Measurements from ENCODE around the gene ESM1.
"Not testable (repeated sequence)": the region's sequence is repeated elsewhere in the genome, so short reads cannot be mapped to it uniquely, and the experiment has no call there.

Gene ESM1

GRCh38 chr5:54985301-54986268 is at the start of gene ESM1:
ESM1 (minus strand) TSS chr5:54985593; CDS start chr5:54985517, 76 bp downstream.
- H3K27me3 Mint-ChIP-seq: peaks cover 19% of the 10 kb centered on the region
- H3K9me3 Mint-ChIP-seq: no peaks in the 10 kb centered on the region
- peaks cover 27% of the 10 kb centered on the region for H3K4me1 Mint-ChIP-seq
- peak within 1 kb of the TSS in 1 of 2 donors; percentile 20 for H3K4me3 Mint-ChIP-seq
- no peak for DNase-seq
- no peak within 1 kb of the TSS for H3K27ac Mint-ChIP-seq
- ATAC-seq: peak; percentile 52

GRCh38 chr5:55033568-55033967 is 48.2 kb upstream of the ESM1 start:
- Mint-ChIP-seq H3K27ac (no peak overlapping the region), H3K4me3 (no peak overlapping the region), H3K9me3 (no peaks in the 10 kb centered on the region), H3K4me1 (peaks cover 59% of the 10 kb centered on the region), H3K27me3 (no peaks in the 10 kb centered on the region)
- DNase-seq (no peak), ATAC-seq (no peak)

GRCh38 chr5:55031492-55031891 is 46.1 kb upstream of the ESM1 start:
- DNase-seq (no peak), ATAC-seq (no peak)
- Mint-ChIP-seq H3K4me1 (peaks cover 59% of the 10 kb centered on the region), H3K27me3 (no peaks in the 10 kb centered on the region), H3K4me3 (no peak overlapping the region), H3K27ac (peak overlapping the region in 1 of 2 donors; percentile 3), H3K9me3 (no peaks in the 10 kb centered on the region)

- H3K4me3 Mint-ChIP-seq: no peak overlapping the region
- ATAC-seq (no peak), DNase-seq (no peak)
- peaks cover 61% of the 10 kb centered on the region for H3K4me1 Mint-ChIP-seq
- peaks cover 2% of the 10 kb centered on the region for H3K27me3 Mint-ChIP-seq
- no peaks in the 10 kb centered on the region for H3K9me3 Mint-ChIP-seq
- no peak overlapping the region for H3K27ac Mint-ChIP-seq
Observed at GRCh38 chr5:55030676-55031369, 45.4 kb upstream of the ESM1 start.

GRCh38 chr5:55030220-55030619 is 44.8 kb upstream of the ESM1 start:
- DNase-seq: no peak
- H3K27me3 Mint-ChIP-seq: peaks cover 6% of the 10 kb centered on the region
- H3K9me3 Mint-ChIP-seq: no peaks in the 10 kb centered on the region
- no peak overlapping the region for H3K4me3 Mint-ChIP-seq
- ATAC-seq: no peak
- H3K27ac Mint-ChIP-seq: peak overlapping the region in 1 of 2 donors; percentile 20
- H3K4me1 Mint-ChIP-seq: peaks cover 67% of the 10 kb centered on the region

GRCh38 chr5:55027595-55027994 is 42.2 kb upstream of the ESM1 start:
- peak; percentile 84 for ATAC-seq
- H3K27me3 Mint-ChIP-seq: peaks cover 6% of the 10 kb centered on the region

GRCh38 chr5:55022450-55022849 is 37.1 kb upstream of the ESM1 start:
- Mint-ChIP-seq H3K9me3 (no peaks in the 10 kb centered on the region), H3K4me3 (peak overlapping the region in 1 of 2 donors; percentile 37), H3K27me3 (peaks cover 6% of the 10 kb centered on the region), H3K4me1 (peaks cover 56% of the 10 kb centered on the region), H3K27ac (no peak overlapping the region)
- DNase-seq: no peak
- no peak for ATAC-seq

More at GRCh38 chr5:55027595-55027994, 42.2 kb upstream of the ESM1 start:
- H3K27ac Mint-ChIP-seq: peak overlapping the region in 1 of 2 donors; percentile 44
- DNase-seq: peak in 1 of 2 donors; percentile 44
- peaks cover 68% of the 10 kb centered on the region for H3K4me1 Mint-ChIP-seq
- no peaks in the 10 kb centered on the region for H3K9me3 Mint-ChIP-seq
- peak overlapping the region; percentile 46 to 67 for H3K4me3 Mint-ChIP-seq

GRCh38 chr5:55021821-55022220 is 36.4 kb upstream of the ESM1 start:
- Mint-ChIP-seq H3K27ac (no peak overlapping the region), H3K9me3 (peaks cover 0 to 3% of the 10 kb centered on the region in 2 donors), H3K27me3 (peaks cover 6% of the 10 kb centered on the region), H3K4me1 (peaks cover 50% of the 10 kb centered on the region), H3K4me3 (no peak overlapping the region)
- no peak for DNase-seq
- no peak for ATAC-seq

GRCh38 chr5:55021410-55021809 is 36.0 kb upstream of the ESM1 start:
- H3K4me3 Mint-ChIP-seq: no peak overlapping the region
- no peak overlapping the region for H3K27ac Mint-ChIP-seq
- peaks cover 6% of the 10 kb centered on the region for H3K27me3 Mint-ChIP-seq
- H3K9me3 Mint-ChIP-seq: peaks cover 0 to 7% of the 10 kb centered on the region in 2 donors
- DNase-seq (no peak), ATAC-seq (no peak)
- peaks cover 46% of the 10 kb centered on the region for H3K4me1 Mint-ChIP-seq

- DNase-seq, H3K27ac Mint-ChIP-seq, H3K4me3 Mint-ChIP-seq, ATAC-seq, H3K27me3 Mint-ChIP-seq: not testable (repeated sequence)
- H3K9me3 Mint-ChIP-seq: peaks cover 26 to 34% of the 10 kb centered on the region in 2 donors
- peaks cover 19% of the 10 kb centered on the region for H3K4me1 Mint-ChIP-seq
Observed at GRCh38 chr5:55010149-55010548, 24.8 kb upstream of the ESM1 start.

GRCh38 chr5:55004729-55005128 is 19.3 kb upstream of the ESM1 start:
- Mint-ChIP-seq H3K9me3 (peaks cover 0 to 2% of the 10 kb centered on the region in 2 donors), H3K27me3 (peaks cover 1% of the 10 kb centered on the region), H3K4me1 (peaks cover 24% of the 10 kb centered on the region), H3K4me3 (no peak overlapping the region), H3K27ac (no peak overlapping the region)
- ATAC-seq (no peak), DNase-seq (no peak)

GRCh38 chr5:55003432-55004065 is 18.2 kb upstream of the ESM1 start:
- DNase-seq (no peak), ATAC-seq (no peak)
- no peak overlapping the region for H3K4me3 Mint-ChIP-seq
- H3K4me1 Mint-ChIP-seq: peaks cover 24% of the 10 kb centered on the region
- H3K27me3 Mint-ChIP-seq: no peaks in the 10 kb centered on the region
- H3K9me3 Mint-ChIP-seq: peaks cover 0 to 7% of the 10 kb centered on the region in 2 donors
- H3K27ac Mint-ChIP-seq: no peak overlapping the region

GRCh38 chr5:55002166-55002565 is 16.8 kb upstream of the ESM1 start:
- H3K27ac Mint-ChIP-seq, DNase-seq, H3K27me3 Mint-ChIP-seq, H3K9me3 Mint-ChIP-seq, H3K4me3 Mint-ChIP-seq, ATAC-seq: not testable (repeated sequence)
- peaks cover 24% of the 10 kb centered on the region for H3K4me1 Mint-ChIP-seq

- no peak overlapping the region for H3K27ac Mint-ChIP-seq
- DNase-seq: no peak
- ATAC-seq: no peak
- no peak overlapping the region for H3K4me3 Mint-ChIP-seq
- peaks cover 24% of the 10 kb centered on the region for H3K4me1 Mint-ChIP-seq
- no peaks in the 10 kb centered on the region for H3K27me3 Mint-ChIP-seq
- H3K9me3 Mint-ChIP-seq: peaks cover 0 to 7% of the 10 kb centered on the region in 2 donors
Observed at GRCh38 chr5:54997081-54997480, 11.7 kb upstream of the ESM1 start.

GRCh38 chr5:54996466-54996865 is 11.1 kb upstream of the ESM1 start:
- DNase-seq (no peak), ATAC-seq (no peak)
- no peak overlapping the region for H3K27ac Mint-ChIP-seq
- H3K4me1 Mint-ChIP-seq: peaks cover 17% of the 10 kb centered on the region
- H3K9me3 Mint-ChIP-seq: peaks cover 0 to 7% of the 10 kb centered on the region in 2 donors
- H3K4me3 Mint-ChIP-seq: no peak overlapping the region
- no peaks in the 10 kb centered on the region for H3K27me3 Mint-ChIP-seq
